Measurements from ENCODE around the gene TSLP. TPM values are rescaled to one million over a fixed set of nuclear protein-coding genes. Genes with fewer than 3 reads are reported as not detected.

The TSLP gene
- total and polyA plus RNA-seq, 9 of the 15 experiments (the other 6 are each of a cell fraction or from before 2014, with no cell fraction given), result 0.09 to 2.8 (median 1.2) TPM

DNA sequence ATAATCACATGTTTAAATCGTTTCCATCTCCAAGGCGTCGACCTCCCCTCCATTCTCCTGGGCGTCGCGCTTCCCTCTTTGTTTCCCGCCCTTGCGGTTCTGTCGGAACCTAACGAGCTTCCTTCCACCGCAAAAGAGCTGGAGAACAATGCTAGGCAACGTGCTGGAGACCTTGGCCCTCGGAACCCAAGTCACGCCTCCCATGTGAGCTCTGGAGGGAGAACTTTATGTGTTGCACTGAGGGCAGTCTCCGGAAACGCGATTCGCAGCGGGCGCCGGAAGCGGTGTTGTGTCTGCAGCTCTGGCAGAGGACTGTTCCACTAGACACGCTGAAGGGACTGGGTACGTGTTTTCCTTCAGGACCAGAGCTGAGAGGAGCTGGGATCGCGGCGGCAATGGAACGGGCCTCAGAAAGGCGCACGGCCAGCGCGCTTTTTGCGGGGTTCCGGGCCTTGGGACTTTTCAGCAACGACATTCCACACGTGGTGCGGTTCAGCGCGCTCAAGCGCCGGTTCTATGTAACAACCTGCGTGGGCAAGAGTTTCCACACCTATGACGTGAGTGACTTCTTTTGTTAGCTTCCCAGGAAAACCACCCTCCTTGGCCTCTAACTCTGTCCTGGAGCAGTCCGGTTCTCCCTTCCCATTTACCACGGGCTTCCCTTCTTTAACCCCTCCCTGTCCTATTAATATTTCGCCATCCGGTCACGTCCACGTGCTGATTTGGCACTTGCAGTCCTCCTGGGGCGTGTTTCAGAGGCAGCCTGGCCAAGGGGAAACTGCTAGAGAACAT, 20.7 kb downstream of the TSLP start, which contains the start of gene WDR36 (continued):
- TF ChIP-seq ZC3H8 (IDR thresholded peaks at IDR 0.05), result no peak
- TF ChIP-seq SRF (CRISPR knock-in tag; IDR thresholded peaks at IDR 0.05), result 0 out of 4 replicates have a peak, but pooled peaks of 1 of the 2 experiments have one; percentile 29
- no peak; the same call in 1 of the 2 replicates for TF ChIP-seq ZNF217 (CRISPR knock-in tag; IDR thresholded peaks at IDR 0.05)
- peak; percentile 36; the same call in 1 of the 2 replicates for TF ChIP-seq MYBL2 (IDR thresholded peaks at IDR 0.05; ENCODE audit: low read depth)
- TF ChIP-seq MYBL2 (CRISPR knock-in tag; IDR thresholded peaks at IDR 0.05; ENCODE audit: borderline replicate concordance), result no peak
- no peak for TF ChIP-seq ZNF23 (CRISPR knock-in tag; IDR thresholded peaks at IDR 0.05)
- no peak for TF ChIP-seq BMI1 (IDR thresholded peaks at IDR 0.05; ENCODE audit: low read length)
- no peak for TF ChIP-seq HSF4 (CRISPR knock-in tag; IDR thresholded peaks at IDR 0.05; ENCODE audit: borderline replicate concordance)
- TF ChIP-seq CREM (IDR thresholded peaks at IDR 0.05; ENCODE audit: low read depth), result peak; percentile 97
- TF ChIP-seq, protein P1, sequence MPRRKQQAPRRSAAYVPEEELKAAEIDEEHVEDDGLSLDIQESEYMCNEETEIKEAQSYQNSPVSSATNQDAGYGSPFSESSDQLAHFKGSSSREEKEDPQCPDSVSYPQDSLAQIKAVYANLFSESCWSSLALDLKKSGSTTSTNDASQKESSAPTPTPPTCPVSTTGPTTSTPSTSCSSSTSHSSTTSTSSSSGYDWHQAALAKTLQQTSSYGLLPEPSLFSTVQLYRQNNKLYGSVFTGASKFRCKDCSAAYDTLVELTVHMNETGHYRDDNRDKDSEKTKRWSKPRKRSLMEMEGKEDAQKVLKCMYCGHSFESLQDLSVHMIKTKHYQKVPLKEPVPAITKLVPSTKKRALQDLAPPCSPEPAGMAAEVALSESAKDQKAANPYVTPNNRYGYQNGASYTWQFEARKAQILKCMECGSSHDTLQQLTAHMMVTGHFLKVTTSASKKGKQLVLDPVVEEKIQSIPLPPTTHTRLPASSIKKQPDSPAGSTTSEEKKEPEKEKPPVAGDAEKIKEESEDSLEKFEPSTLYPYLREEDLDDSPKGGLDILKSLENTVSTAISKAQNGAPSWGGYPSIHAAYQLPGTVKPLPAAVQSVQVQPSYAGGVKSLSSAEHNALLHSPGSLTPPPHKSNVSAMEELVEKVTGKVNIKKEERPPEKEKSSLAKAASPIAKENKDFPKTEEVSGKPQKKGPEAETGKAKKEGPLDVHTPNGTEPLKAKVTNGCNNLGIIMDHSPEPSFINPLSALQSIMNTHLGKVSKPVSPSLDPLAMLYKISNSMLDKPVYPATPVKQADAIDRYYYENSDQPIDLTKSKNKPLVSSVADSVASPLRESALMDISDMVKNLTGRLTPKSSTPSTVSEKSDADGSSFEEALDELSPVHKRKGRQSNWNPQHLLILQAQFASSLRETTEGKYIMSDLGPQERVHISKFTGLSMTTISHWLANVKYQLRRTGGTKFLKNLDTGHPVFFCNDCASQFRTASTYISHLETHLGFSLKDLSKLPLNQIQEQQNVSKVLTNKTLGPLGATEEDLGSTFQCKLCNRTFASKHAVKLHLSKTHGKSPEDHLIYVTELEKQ (CRISPR knock-in tag; IDR thresholded peaks at IDR 0.05), result no peak
- TF ChIP-seq RAD51 (IDR thresholded peaks at IDR 0.05; ENCODE audit: borderline replicate concordance, low read depth), result no peak
- TF ChIP-seq PHF21A (IDR thresholded peaks at IDR 0.05; ENCODE audit: borderline replicate concordance, low read depth), result no peak
- TF ChIP-seq CBX1 (IDR thresholded peaks at IDR 0.05; ENCODE audit: low read depth), result peak; percentile 94
- TF ChIP-seq HEY1 (CRISPR knock-in tag; IDR thresholded peaks at IDR 0.05; ENCODE audit: borderline replicate concordance), result no peak
- no peak for TF ChIP-seq SAFB2 (IDR thresholded peaks at IDR 0.05; ENCODE audit: borderline replicate concordance, low read depth, low read length, severe bottlenecking)
- no peak for TF ChIP-seq CTCFL (IDR thresholded peaks at IDR 0.05; ENCODE audit: borderline replicate concordance, insufficient read depth, low read depth, low read length, poor library complexity, severe bottlenecking)
- peak; percentile 77 for TF ChIP-seq BHLHE40 (IDR thresholded peaks at IDR 0.05; ENCODE audit: low read length)
- peak; percentile 60; the same call in 1 of the 2 replicates for TF ChIP-seq ETV1 (tag; conservative IDR thresholded peaks at IDR 0.05; ENCODE audit: low read depth)
- peak; percentile 16; the same call in 1 of the 2 replicates for TF ChIP-seq ZNF57 (CRISPR knock-in tag; IDR thresholded peaks at IDR 0.05)
- TF ChIP-seq TEAD1 (CRISPR knock-in tag; IDR thresholded peaks at IDR 0.05), result peak; percentile 21 to 85; a peak in 2 of 4 replicates
- TF ChIP-seq, protein P2, sequence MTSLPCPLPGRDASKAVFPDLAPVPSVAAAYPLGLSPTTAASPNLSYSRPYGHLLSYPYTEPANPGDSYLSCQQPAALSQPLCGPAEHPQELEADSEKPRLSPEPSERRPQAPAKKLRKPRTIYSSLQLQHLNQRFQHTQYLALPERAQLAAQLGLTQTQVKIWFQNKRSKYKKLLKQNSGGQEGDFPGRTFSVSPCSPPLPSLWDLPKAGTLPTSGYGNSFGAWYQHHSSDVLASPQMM (CRISPR knock-in tag; IDR thresholded peaks at IDR 0.05), result no peak
